ENCODE results near the gene CYP17A1. TPM values are rescaled to one million over a fixed set of nuclear protein-coding genes. Genes with fewer than 3 reads are reported as not detected.
A peak's percentile ranks its signal among the peaks of the same experiment; 100 is the strongest.

The CYP17A1 gene
- total RNA-seq, 1 experiment from 2014 or later: 2.1 TPM

DNA sequence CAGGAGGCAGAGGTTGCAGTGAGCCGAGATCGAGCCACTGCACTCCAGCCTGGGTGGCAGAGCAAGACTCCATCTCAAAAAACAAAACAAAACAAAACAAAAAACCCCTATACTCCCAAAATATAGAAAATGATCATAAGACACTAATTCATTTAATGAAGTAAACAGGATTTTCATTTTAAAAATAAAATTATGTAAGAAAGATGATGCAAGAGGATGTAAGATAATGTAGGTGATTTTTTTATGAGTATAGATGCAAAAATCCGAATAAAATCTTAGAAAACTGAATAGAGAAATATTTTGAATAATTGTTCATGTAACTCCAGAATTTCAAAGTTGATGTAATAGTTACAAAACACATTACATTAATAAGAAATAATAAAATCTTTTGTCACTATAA lies 28.4 kb upstream of the CYP17A1 start:
- no peak overlapping the region for H3K27ac ChIP-seq (ENCODE audit: low read length)
- BruUV-seq (replicated peaks): no TSS peak
- ATAC-seq: no peak
- ChIA-PET POLR2A (no interaction called here), CTCF (no interaction called here)
- in situ Hi-C loops (cut with HindIII; ENCODE audit: low pct_unique_long_range_greater_than_20kb, low sequenced_read_pairs): no loop called here
- TF ChIP-seq, protein P1, sequence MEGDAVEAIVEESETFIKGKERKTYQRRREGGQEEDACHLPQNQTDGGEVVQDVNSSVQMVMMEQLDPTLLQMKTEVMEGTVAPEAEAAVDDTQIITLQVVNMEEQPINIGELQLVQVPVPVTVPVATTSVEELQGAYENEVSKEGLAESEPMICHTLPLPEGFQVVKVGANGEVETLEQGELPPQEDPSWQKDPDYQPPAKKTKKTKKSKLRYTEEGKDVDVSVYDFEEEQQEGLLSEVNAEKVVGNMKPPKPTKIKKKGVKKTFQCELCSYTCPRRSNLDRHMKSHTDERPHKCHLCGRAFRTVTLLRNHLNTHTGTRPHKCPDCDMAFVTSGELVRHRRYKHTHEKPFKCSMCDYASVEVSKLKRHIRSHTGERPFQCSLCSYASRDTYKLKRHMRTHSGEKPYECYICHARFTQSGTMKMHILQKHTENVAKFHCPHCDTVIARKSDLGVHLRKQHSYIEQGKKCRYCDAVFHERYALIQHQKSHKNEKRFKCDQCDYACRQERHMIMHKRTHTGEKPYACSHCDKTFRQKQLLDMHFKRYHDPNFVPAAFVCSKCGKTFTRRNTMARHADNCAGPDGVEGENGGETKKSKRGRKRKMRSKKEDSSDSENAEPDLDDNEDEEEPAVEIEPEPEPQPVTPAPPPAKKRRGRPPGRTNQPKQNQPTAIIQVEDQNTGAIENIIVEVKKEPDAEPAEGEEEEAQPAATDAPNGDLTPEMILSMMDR (IDR thresholded peaks at IDR 0.05): no peak
- TF ChIP-seq TCF7L2 (IDR thresholded peaks at IDR 0.05; ENCODE audit: low read depth, low read length) (no peak), POLR2AphosphoS5 (IDR thresholded peaks at IDR 0.05; ENCODE audit: low read depth, low read length) (no peak), SIN3A (IDR thresholded peaks at IDR 0.05; ENCODE audit: borderline replicate concordance, insufficient read depth, low read depth, low read length) (no peak)
- TF ChIP-seq, protein P2, sequence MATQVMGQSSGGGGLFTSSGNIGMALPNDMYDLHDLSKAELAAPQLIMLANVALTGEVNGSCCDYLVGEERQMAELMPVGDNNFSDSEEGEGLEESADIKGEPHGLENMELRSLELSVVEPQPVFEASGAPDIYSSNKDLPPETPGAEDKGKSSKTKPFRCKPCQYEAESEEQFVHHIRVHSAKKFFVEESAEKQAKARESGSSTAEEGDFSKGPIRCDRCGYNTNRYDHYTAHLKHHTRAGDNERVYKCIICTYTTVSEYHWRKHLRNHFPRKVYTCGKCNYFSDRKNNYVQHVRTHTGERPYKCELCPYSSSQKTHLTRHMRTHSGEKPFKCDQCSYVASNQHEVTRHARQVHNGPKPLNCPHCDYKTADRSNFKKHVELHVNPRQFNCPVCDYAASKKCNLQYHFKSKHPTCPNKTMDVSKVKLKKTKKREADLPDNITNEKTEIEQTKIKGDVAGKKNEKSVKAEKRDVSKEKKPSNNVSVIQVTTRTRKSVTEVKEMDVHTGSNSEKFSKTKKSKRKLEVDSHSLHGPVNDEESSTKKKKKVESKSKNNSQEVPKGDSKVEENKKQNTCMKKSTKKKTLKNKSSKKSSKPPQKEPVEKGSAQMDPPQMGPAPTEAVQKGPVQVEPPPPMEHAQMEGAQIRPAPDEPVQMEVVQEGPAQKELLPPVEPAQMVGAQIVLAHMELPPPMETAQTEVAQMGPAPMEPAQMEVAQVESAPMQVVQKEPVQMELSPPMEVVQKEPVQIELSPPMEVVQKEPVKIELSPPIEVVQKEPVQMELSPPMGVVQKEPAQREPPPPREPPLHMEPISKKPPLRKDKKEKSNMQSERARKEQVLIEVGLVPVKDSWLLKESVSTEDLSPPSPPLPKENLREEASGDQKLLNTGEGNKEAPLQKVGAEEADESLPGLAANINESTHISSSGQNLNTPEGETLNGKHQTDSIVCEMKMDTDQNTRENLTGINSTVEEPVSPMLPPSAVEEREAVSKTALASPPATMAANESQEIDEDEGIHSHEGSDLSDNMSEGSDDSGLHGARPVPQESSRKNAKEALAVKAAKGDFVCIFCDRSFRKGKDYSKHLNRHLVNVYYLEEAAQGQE (IDR thresholded peaks at IDR 0.05; ENCODE audit: insufficient read depth in 1 of 2, low read depth in 2 of 2, low read length in 1 of 2): no peak
- DNase-seq (ENCODE audit: low read depth, low spot score): no peak
- no peaks in the 10 kb centered on the region for H3K27me3 ChIP-seq (ENCODE audit: control insufficient read depth, insufficient read depth, low read length)
- no peak overlapping the region for H3K4me3 ChIP-seq (ENCODE audit: low read depth in 2 of 2, low read length in 2 of 2)
- peaks cover 3% of the 10 kb centered on the region; the same call in 1 of the 2 replicates for H3K4me1 ChIP-seq (ENCODE audit: control insufficient read depth, insufficient read depth, low read length)
- H3K9me3 ChIP-seq (ENCODE audit: control insufficient read depth, insufficient read depth, low read depth, low read length): no peaks in the 10 kb centered on the region
- H3K36me3 ChIP-seq (ENCODE audit: control insufficient read depth, insufficient read depth, low read length): peaks cover 8% of the 10 kb centered on the region; the same call in 1 of the 2 replicates
- intact Hi-C loops (cut with micrococcal nuclease; ENCODE audit: unreplicated experiment): no loop called here

DNA sequence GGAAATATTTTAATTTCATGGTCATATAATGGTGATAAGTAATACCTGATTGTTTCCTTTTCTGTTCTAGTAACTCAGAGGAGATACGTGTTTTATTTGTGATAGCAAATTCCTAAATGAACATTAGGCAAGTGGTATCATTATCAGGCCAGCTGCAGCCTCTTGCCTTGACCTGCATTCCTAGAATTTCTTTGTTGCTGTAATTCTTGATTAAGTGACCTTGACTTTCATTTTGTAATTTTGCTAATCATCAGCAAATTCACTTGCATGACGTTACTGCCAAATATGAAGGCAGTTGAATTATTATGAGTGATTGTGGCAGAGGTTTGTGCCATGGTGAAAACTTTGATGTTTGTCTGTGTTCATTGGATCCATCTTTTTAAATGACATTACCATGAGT lies 26.4 kb upstream of the CYP17A1 start:
- ATAC-seq: no peak
- BruUV-seq (replicated peaks): TSS peak; percentile 66
- CTCF ChIA-PET: no interaction called here

DNA sequence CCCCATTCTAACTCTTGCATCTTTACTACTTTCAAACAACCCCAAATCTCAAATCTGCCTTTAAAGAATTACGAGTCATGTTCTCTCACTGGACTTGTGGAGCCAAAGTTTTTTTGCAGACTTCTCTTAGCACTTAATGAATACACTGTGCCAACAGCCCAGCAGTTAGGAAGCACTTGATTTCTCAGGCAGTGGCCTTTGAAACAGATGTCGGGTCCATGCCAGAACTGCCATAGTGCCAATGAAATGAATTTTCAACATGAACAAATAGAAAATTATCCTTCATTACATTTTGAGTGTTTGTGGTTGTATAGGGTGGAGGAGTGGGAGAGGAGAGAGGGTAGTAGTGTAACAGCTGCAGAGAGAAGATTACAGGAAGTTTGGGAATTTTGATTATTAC lies 22.7 kb upstream of the CYP17A1 start:
- TF ChIP-seq, protein P1 (IDR thresholded peaks at IDR 0.05): no peak
- TF ChIP-seq SIN3A (IDR thresholded peaks at IDR 0.05; ENCODE audit: borderline replicate concordance, insufficient read depth, low read depth, low read length) (no peak), POLR2AphosphoS5 (IDR thresholded peaks at IDR 0.05; ENCODE audit: low read depth, low read length) (no peak), TCF7L2 (IDR thresholded peaks at IDR 0.05; ENCODE audit: low read depth, low read length) (no peak)
- TF ChIP-seq, protein P2 (IDR thresholded peaks at IDR 0.05; ENCODE audit: insufficient read depth in 1 of 2, low read depth in 2 of 2, low read length in 1 of 2): no peak
- Histone ChIP-seq H3K4me1 (ENCODE audit: control insufficient read depth, insufficient read depth, low read length) (peaks cover 13% of the 10 kb centered on the region; the same call in 1 of the 2 replicates), H3K27ac (ENCODE audit: low read length) (no peak overlapping the region), H3K9me3 (ENCODE audit: control insufficient read depth, insufficient read depth, low read depth, low read length) (no peaks in the 10 kb centered on the region), H3K4me3 (ENCODE audit: low read depth in 2 of 2, low read length in 2 of 2) (no peak overlapping the region), H3K36me3 (ENCODE audit: control insufficient read depth, insufficient read depth, low read length) (peaks cover 8% of the 10 kb centered on the region; the same call in 1 of the 2 replicates), H3K27me3 (ENCODE audit: control insufficient read depth, insufficient read depth, low read length) (no peaks in the 10 kb centered on the region)
- intact Hi-C loops (cut with micrococcal nuclease; ENCODE audit: unreplicated experiment) (no loop called here), in situ Hi-C loops (cut with HindIII; ENCODE audit: low pct_unique_long_range_greater_than_20kb, low sequenced_read_pairs) (no loop called here)
- ATAC-seq (no peak), DNase-seq (ENCODE audit: low read depth, low spot score) (no peak)
- ChIA-PET CTCF (no interaction called here), POLR2A (no interaction called here)
- BruUV-seq (replicated peaks): no TSS peak

More for the DNA sequence above, 26.4 kb upstream of the CYP17A1 start:
- Histone ChIP-seq H3K27ac (ENCODE audit: low read length) (no peak overlapping the region), H3K9me3 (ENCODE audit: control insufficient read depth, insufficient read depth, low read depth, low read length) (no peaks in the 10 kb centered on the region), H3K36me3 (ENCODE audit: control insufficient read depth, insufficient read depth, low read length) (peaks cover 8% of the 10 kb centered on the region; the same call in 1 of the 2 replicates), H3K4me3 (ENCODE audit: low read depth in 2 of 2, low read length in 2 of 2) (no peak overlapping the region), H3K4me1 (ENCODE audit: control insufficient read depth, insufficient read depth, low read length) (no peaks in the 10 kb centered on the region), H3K27me3 (ENCODE audit: control insufficient read depth, insufficient read depth, low read length) (no peaks in the 10 kb centered on the region)
- TF ChIP-seq TCF7L2 (IDR thresholded peaks at IDR 0.05; ENCODE audit: low read depth, low read length) (no peak), SIN3A (IDR thresholded peaks at IDR 0.05; ENCODE audit: borderline replicate concordance, insufficient read depth, low read depth, low read length) (no peak)
- intact Hi-C loops (cut with micrococcal nuclease; ENCODE audit: unreplicated experiment) (no loop called here), in situ Hi-C loops (cut with HindIII; ENCODE audit: low pct_unique_long_range_greater_than_20kb, low sequenced_read_pairs) (no loop called here)
- POLR2A ChIA-PET: interaction anchor here (0.7 kb wide), 1 partner anchor 28 kb away, joined by 6 read pairs; no protein-coding TSS in a partner anchor
- DNase-seq (ENCODE audit: low read depth, low spot score): no peak
